HepG2 (cell line): ENCODE measurements around the gene HERC4. TPM values are rescaled to one million over a fixed set of nuclear protein-coding genes. Genes with fewer than 3 reads are reported as not detected.

ENCODE experiments used
- FIP1L1 ChIP-seq: fragments of 200-400 bp; formaldehyde crosslinking; IDR thresholded peaks from 2 replicates; pipeline ENCODE4 v1.6.1; 2018; ENCODE audit warnings: low read depth, mild to moderate bottlenecking, low read length, moderate library complexity, borderline replicate concordance; ENCODE audit not compliant: insufficient read depth
- FOXA1 ChIP-seq, 2 experiments: fragments of 450-650 bp in 1 of 2; sonication (generic) in 1 of 2; formaldehyde crosslinking in 1 of 2; IDR thresholded peaks; 2 replicates each; pipeline versions ENCODE4 v1.4.0 to v1.6.1; 2016 to 2020; ENCODE audit warnings: missing genetic modification reagents in 1 of 2
- GATA4 ChIP-seq: sonication (generic); IDR thresholded peaks from 2 replicates; pipeline ENCODE4 v1.6.1; 2016; ENCODE audit warnings: antibody characterized with exemption, low read depth, borderline replicate concordance
- PCBP1 ChIP-seq: fragments of 200-400 bp; formaldehyde crosslinking; IDR thresholded peaks from 2 replicates; pipeline ENCODE4 v1.6.1; 2017; ENCODE audit warnings: mild to moderate bottlenecking, low read depth, low read length, borderline replicate concordance
- SAP130 ChIP-seq: IDR thresholded peaks from 2 replicates; pipeline ENCODE4 v1.6.1; 2016; ENCODE audit warnings: low read depth
- XRCC5 ChIP-seq: fragments of 200-400 bp; formaldehyde crosslinking; optimal IDR thresholded peaks from 2 replicates; pipeline ENCODE3; 2017; ENCODE audit warnings: mild to moderate bottlenecking, low read length
- ZNF615 ChIP-seq: sonication (generic); formaldehyde crosslinking; IDR thresholded peaks from 2 replicates; pipeline ENCODE4 v1.5.0; 2020; ENCODE audit warnings: mild to moderate bottlenecking, missing genetic modification reagents, borderline replicate concordance
- ZNF713 ChIP-seq: sonication (generic); formaldehyde crosslinking; IDR thresholded peaks from 2 replicates; pipeline ENCODE4 v1.4.0; 2020; ENCODE audit warnings: mild to moderate bottlenecking, missing genetic modification reagents
- ZNF775 ChIP-seq: sonication (generic); formaldehyde crosslinking; IDR thresholded peaks from 2 replicates; pipeline ENCODE4 v1.4.0; 2020; ENCODE audit warnings: missing genetic modification reagents, mild to moderate bottlenecking, moderate library complexity, borderline replicate concordance
- ZSCAN9 ChIP-seq: IDR thresholded peaks from 2 replicates; pipeline ENCODE4 v1.6.1; 2016; ENCODE audit warnings: borderline replicate concordance
- polyA plus RNA-seq, 8 experiments: library from polyadenylated mRNA; depleted of rRNA in 3 of 8; stranded (reverse) in 7 of 8; unstranded in 1 of 8; fragments of >200 nt; fragmentation: Illumina TruSeq in 4 of 8; extraction: Trizol in 4 of 8; gene quantifications; 2 replicates each; pipeline versions ENCODE4 v1.2.1 to v1.2.3, GENCODE V29; 2011 to 2016; ENCODE audit warnings: low read depth in 4 of 8, missing spikeins in 1 of 8, mixed read lengths in 1 of 8; ENCODE audit not compliant: insufficient read depth in 1 of 8
- total RNA-seq, 5 experiments: library from RNA; depleted of rRNA; stranded (reverse); fragments of >200 nt; fragmentation: Illumina TruSeq; extraction: Trizol; gene quantifications; 2 replicates each; pipeline ENCODE4 v1.2.3, GENCODE V29; 2016; ENCODE audit warnings: low read depth in 1 of 5
- TF ChIP-seq, protein P1 (sequence below): sonication (generic); formaldehyde crosslinking; IDR thresholded peaks from 2 replicates; pipeline ENCODE4 v1.5.1; 2020; ENCODE audit warnings: missing genetic modification reagents, mild to moderate bottlenecking, borderline replicate concordance
- TF ChIP-seq, protein P2 (sequence below): sonication (generic); formaldehyde crosslinking; IDR thresholded peaks from 2 replicates; pipeline ENCODE4 v1.8.0; 2022; ENCODE audit warnings: missing genetic modification reagents, mild to moderate bottlenecking, borderline replicate concordance
- TF ChIP-seq, protein P3 (sequence below): sonication (generic); formaldehyde crosslinking; IDR thresholded peaks from 2 replicates; pipeline ENCODE4 v1.5.0; 2020; ENCODE audit warnings: missing genetic modification reagents, mild to moderate bottlenecking, borderline replicate concordance
- TF ChIP-seq, protein P4 (sequence below), 2 experiments: fragments of 450-650 bp in 1 of 2; sonication (generic) in 1 of 2; formaldehyde crosslinking in 1 of 2; IDR thresholded peaks; 2 replicates each; pipeline versions ENCODE4 v1.6.1 to v1.8.0; 2016 to 2022; ENCODE audit warnings: antibody characterized with exemption in 1 of 2, mild to moderate bottlenecking in 1 of 2, missing genetic modification reagents in 1 of 2

Gene HERC4
- total and polyA plus RNA-seq, 2 of the 13 experiments (the other 11 are each of a cell fraction or from before 2014, with no cell fraction given), result 9.8 to 20.2 TPM

DNA sequence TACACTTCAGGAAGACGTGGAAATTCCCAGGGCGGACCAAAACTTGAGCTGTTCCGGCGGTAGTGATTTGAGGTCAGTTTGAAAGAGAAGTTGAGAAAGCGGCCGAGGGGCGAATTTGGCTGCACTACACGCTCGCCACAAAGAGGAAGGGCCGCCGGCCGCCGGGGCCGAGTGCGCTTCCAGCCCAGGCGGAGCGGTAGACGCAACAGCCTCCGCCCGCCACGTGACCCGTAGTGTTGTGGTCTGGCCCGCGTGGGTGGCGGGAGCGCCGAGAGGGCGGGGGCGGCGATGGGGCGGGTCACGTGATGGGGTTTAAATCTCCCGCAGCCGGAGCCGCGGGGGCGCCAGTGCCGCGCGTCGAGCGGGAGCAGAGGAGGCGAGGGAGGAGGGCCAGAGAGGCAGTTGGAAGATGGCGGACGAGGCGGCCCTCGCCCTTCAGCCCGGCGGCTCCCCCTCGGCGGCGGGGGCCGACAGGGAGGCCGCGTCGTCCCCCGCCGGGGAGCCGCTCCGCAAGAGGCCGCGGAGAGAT lies 190.7 kb downstream of the HERC4 start, which contains the start of gene SIRT1 (continued):
- TF ChIP-seq, protein P1, sequence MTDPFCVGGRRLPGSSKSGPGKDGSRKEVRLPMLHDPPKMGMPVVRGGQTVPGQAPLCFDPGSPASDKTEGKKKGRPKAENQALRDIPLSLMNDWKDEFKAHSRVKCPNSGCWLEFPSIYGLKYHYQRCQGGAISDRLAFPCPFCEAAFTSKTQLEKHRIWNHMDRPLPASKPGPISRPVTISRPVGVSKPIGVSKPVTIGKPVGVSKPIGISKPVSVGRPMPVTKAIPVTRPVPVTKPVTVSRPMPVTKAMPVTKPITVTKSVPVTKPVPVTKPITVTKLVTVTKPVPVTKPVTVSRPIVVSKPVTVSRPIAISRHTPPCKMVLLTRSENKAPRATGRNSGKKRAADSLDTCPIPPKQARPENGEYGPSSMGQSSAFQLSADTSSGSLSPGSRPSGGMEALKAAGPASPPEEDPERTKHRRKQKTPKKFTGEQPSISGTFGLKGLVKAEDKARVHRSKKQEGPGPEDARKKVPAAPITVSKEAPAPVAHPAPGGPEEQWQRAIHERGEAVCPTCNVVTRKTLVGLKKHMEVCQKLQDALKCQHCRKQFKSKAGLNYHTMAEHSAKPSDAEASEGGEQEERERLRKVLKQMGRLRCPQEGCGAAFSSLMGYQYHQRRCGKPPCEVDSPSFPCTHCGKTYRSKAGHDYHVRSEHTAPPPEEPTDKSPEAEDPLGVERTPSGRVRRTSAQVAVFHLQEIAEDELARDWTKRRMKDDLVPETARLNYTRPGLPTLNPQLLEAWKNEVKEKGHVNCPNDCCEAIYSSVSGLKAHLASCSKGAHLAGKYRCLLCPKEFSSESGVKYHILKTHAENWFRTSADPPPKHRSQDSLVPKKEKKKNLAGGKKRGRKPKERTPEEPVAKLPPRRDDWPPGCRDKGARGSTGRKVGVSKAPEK, result no peak
- TF ChIP-seq GATA4 (peak; percentile 24; the same call in 1 of the 2 replicates), FOXA1 (IDR thresholded peaks at IDR 0.05) (no peak), FOXA1 (CRISPR knock-in tag; IDR thresholded peaks at IDR 0.05) (peak; percentile 23; the same call in 1 of the 2 replicates), ZNF615 (CRISPR knock-in tag) (peak; percentile 83; the same call in 1 of the 2 replicates), ZNF775 (CRISPR knock-in tag) (no peak), PCBP1 (0 out of 2 replicates have a peak, but pooled peaks have one; percentile 11), FIP1L1 (no peak), ZSCAN9 (peak; percentile 92; the same call in 1 of the 2 replicates), XRCC5 (peak; percentile 51), ZNF713 (CRISPR knock-in tag) (no peak), SAP130 (CRISPR knock-in tag) (peak; percentile 94)
- TF ChIP-seq, protein P2, sequence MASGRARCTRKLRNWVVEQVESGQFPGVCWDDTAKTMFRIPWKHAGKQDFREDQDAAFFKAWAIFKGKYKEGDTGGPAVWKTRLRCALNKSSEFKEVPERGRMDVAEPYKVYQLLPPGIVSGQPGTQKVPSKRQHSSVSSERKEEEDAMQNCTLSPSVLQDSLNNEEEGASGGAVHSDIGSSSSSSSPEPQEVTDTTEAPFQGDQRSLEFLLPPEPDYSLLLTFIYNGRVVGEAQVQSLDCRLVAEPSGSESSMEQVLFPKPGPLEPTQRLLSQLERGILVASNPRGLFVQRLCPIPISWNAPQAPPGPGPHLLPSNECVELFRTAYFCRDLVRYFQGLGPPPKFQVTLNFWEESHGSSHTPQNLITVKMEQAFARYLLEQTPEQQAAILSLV (CRISPR knock-in tag), result peak; percentile 71; the same call in 1 of the 2 replicates
- TF ChIP-seq, protein P3, sequence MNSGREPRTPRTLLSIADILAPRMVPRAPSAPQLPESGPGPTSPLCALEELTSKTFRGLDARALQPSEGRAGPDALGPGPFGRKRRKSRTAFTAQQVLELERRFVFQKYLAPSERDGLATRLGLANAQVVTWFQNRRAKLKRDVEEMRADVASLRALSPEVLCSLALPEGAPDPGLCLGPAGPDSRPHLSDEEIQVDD, result no peak
- TF ChIP-seq, protein P4, sequence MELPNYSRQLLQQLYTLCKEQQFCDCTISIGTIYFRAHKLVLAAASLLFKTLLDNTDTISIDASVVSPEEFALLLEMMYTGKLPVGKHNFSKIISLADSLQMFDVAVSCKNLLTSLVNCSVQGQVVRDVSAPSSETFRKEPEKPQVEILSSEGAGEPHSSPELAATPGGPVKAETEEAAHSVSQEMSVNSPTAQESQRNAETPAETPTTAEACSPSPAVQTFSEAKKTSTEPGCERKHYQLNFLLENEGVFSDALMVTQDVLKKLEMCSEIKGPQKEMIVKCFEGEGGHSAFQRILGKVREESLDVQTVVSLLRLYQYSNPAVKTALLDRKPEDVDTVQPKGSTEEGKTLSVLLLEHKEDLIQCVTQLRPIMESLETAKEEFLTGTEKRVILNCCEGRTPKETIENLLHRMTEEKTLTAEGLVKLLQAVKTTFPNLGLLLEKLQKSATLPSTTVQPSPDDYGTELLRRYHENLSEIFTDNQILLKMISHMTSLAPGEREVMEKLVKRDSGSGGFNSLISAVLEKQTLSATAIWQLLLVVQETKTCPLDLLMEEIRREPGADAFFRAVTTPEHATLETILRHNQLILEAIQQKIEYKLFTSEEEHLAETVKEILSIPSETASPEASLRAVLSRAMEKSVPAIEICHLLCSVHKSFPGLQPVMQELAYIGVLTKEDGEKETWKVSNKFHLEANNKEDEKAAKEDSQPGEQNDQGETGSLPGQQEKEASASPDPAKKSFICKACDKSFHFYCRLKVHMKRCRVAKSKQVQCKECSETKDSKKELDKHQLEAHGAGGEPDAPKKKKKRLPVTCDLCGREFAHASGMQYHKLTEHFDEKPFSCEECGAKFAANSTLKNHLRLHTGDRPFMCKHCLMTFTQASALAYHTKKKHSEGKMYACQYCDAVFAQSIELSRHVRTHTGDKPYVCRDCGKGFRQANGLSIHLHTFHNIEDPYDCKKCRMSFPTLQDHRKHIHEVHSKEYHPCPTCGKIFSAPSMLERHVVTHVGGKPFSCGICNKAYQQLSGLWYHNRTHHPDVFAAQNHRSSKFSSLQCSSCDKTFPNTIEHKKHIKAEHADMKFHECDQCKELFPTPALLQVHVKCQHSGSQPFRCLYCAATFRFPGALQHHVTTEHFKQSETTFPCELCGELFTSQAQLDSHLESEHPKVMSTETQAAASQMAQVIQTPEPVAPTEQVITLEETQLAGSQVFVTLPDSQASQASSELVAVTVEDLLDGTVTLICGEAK (IDR thresholded peaks at IDR 0.05), result no peak
- TF ChIP-seq, protein P4 (CRISPR knock-in tag; IDR thresholded peaks at IDR 0.05), result peak; percentile 61
